ENCODE results near the gene TCN2.
A peak's percentile ranks its signal among the peaks of the same experiment; 100 is the strongest.
"Not testable (repeated sequence)": the region's sequence is repeated elsewhere in the genome, so short reads cannot be mapped to it uniquely, and the experiment has no call there.

The TCN2 gene

DNA sequence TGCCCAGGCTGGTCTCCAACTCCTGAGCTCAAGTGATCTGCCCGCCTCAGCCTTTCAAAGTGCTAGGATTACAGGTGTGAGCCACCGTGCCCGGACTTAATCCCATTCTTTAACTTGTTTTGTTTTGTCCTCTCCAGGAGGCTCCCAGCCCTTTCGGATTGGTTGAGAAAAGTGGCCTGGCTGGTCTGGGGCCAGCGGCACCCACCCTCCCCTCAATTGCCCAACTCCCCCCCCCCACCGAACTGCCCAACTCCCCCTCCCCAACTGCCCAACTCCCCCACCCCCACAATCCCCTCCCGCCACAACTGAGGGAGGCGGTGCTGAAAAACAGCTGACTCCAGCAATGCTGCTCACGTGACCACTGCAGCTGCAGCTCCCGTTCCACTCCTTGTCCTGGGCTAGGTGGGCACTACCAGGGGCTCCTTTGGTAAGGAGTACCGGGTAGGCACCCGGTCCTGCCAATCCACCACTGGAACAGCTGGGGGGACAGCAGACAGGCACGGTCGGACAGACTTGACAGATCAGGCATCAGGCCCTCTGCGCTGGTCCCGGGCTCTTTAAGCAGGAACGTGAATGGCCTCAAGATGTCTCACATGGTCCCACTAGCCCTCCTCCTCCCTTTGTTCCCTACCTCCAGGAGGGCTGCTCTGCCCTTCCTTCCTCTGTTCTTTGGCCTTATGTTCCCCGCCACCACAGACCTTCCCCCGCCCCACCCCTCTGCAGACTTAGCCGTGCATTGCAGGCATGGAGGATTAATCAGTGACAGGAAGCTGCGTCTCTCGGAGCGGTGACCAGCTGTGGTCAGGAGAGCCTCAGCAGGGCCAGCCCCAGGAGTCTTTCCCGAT lies at the start of gene TCN2:
Gene TCN2 (plus strand): TSS at position 720 of the 845 bp plus-strand sequence. CDS start 158 bp downstream, outside the sequence.
- DNase-seq = peak; percentile 82

DNA sequence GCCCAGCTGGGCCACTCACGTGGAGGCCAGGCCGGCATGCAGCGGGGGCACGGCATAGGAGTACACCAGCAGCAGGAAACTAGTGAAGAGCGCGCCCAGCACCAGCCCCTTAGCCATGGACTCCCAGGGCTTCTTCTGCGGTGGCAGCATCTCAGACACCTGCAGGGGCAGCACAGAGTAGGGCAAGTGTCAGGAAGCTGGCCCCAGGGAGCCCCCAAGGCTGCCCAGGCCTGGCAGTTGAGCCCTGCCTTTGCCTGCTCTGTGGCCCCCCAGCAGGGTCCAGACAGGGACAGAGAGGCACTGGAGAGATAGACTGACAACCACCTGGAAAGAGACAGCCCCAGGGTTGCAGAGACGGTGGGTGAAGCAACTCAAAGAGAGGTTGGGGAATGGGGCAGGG lies 49.7 kb upstream of the TCN2 start:
- DNase-seq = no peak

DNA sequence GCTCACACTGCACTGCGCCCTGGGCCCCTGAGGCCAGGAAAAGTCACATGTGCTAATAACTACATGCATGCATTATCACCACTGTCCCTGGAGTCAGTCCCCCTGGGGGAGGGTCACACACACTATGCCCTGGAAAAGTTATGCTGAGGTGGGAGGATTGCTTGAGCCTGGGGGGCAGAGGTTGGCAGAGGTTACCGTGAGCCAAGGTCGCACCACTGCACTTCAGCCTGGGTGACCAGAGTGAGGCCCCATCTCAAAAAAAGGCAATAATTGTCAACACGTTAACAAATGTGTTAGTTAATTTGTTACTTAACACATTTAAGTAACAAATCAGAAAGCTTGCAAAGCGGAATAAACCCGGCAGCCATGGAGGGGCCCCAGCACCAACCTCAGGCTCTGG lies 47.1 kb upstream of the TCN2 start:
- no peak for DNase-seq

DNA sequence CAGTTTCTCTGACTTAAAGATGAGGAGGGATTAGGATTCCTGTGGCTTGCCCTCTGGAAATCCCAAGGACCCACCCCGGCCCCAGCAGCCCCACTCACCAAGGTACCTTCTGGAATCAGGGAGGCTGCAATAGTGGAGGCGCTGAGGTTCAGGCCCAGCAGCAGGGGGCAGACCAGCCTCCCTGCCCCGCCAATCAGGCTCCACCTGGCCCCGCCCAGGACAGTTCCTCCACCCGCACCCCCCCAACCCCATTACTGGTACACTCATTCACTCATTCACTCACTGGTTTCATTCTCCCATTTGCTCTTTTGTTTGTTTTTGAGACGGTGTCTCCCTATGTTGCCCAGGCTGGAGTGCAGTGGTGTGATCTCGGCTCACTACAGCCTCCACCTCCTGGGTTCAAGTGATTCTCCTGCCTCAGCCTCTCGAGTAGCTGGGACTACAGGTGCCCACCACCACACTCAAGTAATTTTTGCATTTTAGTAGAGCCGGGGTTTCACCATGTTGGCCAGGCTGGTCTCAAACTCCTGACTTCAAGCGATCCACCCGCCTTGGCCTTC lies 46.3 kb upstream of the TCN2 start:
- not testable (repeated sequence) for DNase-seq

DNA sequence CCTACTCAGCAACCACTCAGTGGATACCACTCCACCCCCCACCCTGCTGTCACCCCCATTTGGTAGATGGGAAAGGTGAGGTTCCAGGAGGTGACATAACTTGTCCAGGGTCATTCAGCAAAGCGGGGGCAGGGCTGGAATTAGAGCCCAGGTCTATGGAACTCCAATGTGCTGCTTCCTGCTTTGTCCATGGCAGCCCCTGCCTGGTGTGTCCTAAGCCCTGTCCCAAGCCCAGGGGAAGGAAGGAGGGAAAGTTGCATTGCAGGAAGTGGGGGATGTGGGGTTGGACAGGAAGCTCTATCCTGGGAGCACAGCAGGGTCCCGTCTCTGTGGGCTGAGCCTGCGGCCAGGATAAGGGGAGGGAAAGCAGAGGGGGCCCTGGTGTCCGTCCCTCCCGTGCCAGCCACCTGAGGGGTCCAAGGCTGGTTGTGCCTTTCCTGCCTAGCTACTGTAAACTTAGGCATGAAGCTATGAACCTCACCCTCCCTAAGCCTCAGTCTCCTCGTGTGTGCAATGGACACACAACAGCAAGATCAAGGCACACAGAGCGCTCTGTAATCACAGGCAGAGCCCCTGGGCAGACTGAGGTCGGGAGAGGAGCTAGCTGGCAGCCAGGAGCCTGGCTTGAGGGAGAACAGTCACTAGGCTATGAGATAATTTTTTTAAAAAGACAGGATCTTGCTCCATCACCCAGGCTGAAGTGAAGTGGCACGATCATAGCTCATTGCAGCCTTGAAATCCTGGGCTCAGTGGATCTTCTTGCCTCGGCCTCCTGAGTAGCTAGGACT lies 45.4 kb upstream of the TCN2 start:
- no peak for DNase-seq

DNA sequence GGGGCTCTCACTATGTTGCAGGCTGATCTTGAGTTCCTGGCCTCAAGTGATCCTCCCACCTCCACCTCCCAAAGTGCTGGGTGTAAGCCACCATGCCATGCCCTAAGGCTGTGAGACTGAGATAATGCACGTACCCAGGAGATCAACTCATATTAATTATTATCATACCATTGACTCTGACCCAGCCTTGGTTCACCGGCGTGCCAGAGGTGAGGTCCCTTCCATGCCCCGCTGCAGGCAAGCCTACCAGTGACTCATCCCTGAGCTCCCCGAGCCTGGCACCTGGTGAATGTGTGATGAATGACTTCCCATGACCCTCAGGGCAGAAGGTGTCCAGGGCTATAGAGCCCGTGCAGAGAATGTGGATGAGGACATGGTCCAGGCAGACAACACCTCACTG lies 44.6 kb upstream of the TCN2 start:
- no peak for DNase-seq

DNA sequence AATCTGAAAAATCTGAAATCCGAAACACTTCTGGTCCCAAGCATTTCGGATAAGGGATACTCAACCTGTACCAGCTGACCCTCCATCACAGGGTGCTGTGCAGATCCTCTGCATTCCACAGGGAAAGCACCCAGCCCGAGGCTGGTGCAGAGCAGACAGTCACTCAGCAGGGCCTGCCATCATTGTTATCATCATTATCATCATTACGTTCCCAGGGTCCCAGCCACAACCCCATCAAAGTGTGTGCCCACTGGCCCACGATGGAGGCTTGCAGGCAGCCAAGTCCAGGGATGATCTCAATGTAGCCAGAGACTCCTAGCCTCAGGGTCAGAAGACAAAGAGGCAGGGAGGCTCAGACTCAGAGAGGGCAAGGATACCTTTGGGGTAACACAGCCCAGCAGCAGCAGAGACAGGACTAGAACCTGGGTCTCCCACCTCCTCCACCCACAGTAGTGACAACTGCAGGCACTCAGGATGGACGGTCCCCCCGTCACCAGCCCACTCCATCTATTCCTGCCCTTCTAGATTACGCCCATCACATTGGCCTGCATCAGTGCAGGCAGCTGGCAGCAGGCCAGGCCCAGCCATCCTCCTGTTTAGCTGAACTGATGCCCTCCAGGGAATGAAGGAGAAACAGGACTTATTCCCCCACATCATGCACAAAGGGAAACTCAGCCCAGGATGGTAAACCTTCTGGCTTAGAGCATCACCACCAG lies 42.8 kb upstream of the TCN2 start:
- DNase-seq = no peak

DNA sequence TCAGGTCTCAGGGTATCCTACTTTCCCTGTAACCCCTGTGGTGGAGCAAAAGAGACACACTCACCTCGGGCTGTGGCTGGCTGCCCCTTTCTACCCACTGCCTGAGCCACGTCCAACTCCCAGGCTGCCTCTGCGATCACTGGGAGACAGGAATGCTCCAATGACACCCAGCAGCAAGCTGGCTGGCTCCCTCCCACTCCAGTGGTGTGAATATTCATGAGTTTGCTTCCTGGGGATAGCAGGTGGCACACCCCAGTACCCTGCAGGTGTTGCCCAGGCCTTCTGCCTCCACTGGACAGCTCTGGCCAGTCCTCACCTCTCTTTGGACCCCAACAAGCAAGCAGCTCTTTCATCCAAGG lies 42.2 kb upstream of the TCN2 start:
- DNase-seq = no peak

DNA sequence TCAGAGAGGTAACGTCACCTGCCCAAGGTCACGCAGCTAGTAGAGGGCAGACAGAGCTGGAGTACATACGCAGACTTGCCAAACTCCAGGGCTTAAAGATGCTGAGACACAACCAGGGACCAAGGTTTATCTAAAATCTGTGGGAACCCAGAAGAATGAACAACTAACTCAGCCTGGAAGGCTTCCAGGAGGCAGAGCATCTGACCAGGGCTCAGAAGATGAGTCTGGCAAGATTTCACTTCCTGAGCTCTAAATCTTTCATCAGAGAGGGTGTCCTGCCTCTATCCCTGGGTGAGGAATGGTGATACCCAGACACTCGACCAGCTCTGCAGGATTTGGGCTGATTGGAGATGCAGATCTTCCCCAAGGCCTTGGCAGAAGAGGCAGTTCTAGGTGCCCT lies 41.6 kb upstream of the TCN2 start:
- no peak for DNase-seq

DNA sequence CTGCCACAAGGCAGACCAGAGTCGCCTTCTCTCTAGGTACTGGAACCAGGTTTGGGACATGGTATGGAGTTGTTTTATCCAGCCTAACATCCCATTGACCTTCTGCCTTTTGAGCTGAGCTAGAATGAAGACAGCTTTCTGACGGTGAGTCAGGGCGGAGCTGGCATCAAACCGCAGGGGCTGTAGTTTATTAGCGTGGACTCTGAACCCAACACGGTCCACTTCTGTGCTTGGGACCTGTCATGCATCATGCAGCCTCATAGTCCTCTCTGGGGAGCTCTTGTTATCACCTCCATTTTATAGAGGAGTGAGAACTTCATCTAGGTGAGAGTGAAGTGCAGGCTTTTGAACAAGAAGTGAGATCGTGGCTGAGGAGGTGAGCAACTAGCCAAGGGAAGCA lies 40.8 kb upstream of the TCN2 start:
- DNase-seq = no peak

DNA sequence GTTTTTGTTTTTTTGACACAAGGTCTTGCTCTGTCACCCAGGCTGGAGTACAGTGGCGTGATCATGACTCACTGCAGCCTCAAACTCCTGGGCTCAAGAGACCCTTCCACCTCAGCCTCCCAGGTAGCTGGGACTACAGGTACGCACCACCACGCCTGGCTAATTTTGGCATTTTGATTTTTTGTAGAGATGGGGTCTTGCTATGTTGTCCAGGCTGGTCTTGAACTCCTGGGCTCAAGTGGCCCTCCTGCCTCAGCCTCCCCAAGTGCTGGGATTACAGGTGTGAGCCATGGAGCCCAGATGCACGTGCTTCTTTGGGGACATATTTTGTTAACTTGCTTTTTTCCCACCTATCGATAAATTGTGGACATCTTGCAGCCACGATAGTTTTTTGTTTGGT lies 39.7 kb upstream of the TCN2 start:
- not testable (repeated sequence) for DNase-seq

DNA sequence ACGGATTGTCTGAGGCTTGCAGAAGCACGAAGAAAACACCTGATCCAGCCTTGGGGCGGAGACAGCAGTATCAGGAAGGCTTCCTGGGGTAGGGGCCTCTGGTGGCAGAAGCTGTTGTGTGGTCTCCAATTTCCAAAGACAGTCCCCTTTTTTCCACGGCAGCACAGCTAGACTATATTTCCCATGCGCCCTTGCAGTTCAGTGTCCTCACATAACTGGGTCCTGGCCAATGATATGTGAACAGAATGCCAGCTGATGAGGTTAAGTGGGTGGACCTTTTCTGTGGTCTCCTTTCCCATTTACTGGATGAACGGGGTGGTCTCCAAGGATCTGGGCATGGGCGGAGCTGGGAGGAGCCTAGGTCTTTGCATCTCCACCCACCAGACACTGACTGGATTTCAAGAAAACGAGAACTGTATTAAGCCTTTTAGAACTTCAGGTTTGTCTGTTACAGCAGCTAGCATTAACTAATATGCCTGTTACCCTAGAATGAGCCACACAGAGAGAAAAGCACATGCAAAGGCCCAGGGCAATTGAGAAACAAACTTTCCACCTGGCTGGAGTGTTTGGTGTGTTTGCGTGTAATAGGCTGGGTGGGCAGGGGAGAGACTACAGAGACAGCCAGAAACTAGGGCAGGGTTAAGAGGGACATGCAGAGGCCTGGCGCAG lies 38.7 kb upstream of the TCN2 start:
- DNase-seq = no peak

DNA sequence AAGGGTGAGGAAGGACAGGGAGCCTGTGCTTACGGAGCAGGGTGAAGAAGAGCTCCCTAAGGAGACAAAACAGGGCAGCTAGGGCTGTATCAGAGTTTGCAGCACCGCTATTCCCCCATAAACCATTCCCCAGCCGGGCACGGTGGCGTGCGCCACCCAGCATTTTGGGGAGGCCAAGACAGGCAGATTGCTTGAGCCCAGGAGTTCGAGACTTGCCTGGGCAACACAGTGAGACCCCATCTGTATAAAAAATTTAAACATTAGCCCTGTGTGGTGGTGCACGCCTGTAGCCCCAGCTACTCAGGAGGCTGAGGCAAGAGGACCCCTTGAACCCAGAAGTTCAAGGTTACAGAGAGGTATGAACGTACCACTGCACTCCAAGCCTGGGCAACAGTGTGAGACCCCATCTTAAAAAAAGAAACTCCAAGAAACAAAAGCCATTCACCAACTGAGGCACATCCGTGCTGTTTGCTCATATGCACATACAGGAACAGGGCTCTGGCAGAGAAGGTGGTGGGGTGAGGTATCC lies 37.2 kb upstream of the TCN2 start:
- no peak for DNase-seq

DNA sequence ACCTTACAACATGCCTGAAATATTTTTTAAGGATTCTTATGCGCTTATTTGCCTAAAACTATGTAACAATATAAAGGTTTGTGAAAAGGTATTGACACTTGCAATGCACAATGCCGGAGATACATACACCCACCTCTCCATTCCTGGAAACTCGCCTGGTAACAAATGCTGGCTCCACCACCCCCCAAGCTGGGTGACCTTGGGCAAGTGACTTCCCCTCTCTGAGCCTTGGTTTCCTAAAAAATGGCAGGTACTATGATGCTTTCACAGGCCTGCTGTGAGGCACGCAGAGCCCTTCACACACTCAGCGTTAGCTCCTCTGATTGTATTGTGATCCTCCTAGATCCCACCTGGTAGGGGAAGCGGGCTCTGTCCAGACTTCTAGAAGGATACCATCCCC lies 34.8 kb upstream of the TCN2 start:
- no peak for DNase-seq

DNA sequence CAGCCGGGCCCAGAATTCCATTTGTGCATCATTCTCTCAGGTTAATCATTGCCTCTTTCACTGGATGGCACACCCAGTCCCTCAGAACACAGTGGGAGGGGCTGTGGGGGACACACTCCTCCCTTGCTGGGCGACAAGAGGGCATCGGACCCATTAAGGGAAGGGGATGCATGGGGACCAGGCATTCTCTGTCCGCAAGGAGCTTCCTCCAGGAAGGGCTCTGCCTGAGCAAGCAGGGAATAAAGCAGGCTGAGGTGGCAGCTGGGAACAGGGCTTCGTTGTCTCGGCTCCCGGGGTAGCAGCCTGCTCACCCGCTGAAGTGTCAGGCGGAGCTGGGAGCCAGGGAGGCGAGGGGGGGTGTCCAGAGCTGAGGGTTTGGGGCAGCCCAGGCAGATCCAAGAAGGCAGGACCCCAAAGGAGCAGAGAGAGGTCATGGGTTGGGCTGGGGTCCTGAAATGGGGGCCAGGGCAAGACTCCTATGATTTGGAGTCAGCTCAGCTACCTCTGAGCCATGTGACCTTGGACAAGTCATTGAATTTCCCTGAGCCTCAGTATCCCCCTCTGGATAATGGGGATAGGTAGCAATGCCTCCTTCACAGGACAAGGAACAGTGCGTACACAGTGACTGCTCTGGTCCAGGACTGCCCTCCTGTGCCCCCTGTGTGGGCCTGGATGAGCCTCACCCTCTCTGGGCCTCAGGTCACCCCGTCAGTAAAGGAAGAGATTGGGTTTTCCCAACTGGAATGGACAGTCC lies 34.0 kb upstream of the TCN2 start:
- DNase-seq = no peak

DNA sequence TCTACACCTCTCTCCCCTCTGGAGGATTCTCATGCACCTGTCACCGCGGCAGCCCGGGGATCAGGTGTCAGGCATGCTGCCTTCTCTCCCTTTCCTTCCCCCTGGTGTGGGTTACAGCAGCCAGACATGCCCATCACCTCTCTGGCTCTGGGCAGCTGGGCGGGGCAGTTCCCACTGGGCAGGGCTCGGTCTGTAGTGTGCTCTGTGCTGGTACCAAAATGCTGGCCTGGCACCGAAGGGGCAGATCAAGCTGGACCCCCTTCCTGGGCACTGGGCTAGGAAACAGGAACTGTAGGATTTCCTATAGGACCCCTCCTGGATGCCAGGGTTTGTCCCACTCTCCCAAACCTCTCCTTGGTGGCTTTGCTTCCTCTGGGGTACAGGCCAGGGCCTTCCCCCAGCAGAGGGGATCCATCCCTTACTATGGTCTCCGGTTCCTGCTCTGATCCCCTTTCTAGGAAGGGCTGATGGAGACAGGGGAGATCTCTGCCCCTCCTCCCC lies 33.3 kb upstream of the TCN2 start:
- no peak for DNase-seq

DNA sequence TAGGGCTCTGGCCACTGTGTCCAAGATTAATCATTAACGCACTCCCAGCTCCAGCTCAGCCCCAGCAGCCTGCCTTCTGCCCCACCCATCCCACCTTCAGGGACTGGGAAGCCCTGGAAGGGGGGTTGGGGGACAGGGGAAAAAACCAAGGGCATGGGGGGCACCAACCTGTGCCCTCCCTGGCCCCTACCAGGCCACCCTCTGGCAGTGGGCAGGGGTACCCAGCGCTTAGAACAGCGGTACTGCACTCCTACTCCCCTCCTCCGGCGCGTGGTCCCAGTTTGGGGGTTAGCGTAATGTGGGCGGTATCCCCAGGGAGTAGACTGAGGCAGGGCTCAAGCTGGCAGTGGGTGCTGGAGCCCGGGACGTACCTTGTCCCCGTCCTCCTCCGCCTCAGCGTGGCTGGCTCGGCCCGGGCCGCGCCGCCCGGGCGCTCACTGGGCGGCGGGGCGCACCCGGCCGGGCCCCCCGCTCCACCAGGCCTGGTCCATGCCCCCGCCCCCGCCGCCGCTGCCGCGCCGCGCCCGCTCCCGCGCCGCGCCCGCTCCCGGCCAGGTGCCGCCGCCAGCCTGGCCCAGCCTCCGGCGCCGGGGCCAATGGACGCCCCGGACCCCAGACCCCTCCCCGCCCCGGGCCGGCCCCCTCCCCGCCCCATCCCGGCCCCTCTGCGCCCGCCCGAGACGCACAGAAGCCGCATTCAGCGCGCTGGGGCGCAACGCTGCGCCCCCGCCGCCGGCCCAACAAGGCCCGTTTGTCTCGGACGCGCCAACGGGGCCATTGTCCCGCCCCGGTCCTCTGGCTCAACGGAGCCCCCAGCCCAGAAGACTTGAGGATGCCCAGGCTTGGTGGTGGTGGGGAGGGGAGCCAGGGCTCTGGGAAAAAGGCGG lies 32.6 kb upstream of the TCN2 start, which contains the start of gene GAL3ST1:
Gene GAL3ST1 (minus strand): TSS at position 571 of the 887 bp plus-strand sequence. CDS start 17,273 bp downstream, outside the sequence.
- DNase-seq = peak; percentile 64

DNA sequence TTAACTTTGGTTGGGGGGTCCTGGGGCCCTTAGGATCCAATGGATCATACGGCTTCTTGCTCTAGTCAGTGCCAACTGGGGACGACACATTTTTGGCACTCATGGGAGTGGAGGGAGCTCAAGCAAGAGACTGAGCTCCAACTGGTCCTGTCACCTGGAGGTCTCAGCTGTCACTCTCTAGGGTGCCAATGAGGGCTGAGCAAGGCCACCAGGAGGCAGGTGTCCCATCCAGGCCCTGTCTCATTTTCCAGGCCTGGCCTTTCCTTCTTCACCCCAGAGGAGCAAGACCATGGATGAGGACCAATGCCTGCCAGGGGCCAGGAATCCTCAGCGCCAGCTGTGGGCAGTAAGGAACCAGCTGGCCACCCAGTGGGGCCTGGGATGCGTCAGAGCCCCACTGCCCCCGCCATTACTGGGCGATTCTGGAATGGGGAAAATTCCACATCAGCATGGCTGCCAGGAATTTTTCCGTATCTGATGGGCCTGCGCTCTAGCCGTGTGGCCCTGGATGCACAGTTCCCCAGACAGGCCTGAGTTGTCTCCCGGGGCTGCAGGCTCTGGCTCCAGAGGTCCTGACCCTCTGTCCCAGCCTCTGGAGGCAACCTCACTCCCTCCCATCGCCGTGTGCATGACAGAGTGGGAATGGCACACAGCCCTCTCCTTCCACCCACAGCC lies 31.8 kb upstream of the TCN2 start:
- peak; percentile 62 for DNase-seq

DNA sequence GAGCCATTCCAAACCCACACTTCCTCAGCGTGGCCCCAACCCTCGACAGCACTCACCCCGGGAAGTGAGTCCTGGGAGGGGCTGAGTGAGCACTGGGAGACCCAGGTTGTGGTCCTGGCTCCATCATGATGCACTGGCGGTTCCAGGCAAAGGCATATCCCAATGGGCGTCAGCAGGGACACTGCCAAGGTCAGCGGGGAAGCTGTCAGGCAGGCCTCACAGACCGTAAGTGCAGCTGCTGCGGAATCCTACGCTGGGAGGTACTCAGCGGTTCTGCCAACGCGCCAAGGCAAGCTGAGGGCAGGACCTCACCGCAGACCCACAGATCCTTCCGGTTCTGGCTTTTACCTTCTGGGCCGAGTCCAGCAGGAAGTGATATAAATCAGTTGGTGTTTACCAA lies 31.1 kb upstream of the TCN2 start:
- DNase-seq = no peak

DNA sequence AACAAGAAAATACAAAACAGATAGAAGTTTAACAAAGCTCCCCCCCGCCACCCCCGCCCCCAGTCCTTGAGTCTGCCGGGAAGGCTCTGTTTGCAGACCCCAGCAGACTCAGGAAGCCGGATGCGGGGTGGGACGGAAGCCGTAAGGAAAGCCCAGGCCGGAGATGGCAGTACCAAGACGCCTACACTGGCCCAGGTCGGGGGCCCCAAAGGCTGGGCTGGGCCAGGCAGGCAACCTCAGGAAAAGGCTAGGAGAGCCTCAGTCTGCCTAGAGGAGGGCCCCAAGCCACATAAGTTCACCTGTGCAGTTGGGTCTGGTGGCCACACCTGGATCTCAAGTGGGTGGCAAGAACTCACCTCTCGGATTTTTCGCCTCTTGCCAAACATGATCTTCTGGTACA lies 28.5 kb upstream of the TCN2 start:
- DNase-seq = no peak
